IMR-90 (cell line): ENCODE data around the gene CADM3. TPM values are rescaled to one million over a fixed set of nuclear protein-coding genes. Genes with fewer than 3 reads are reported as not detected.
A peak's percentile ranks its signal among the peaks of the same experiment; 100 is the strongest.

Source experiments
- ATAC-seq: fragments of 200-7000 bp; cut with Tn5 transposase; 2 replicates; pipeline ENCODE4 v1.9.1; 2020; ENCODE audit warnings: low read depth, mild to moderate bottlenecking, moderate library complexity
- BruUV-seq: library from RNA; stranded (reverse); fragments of 400-500 nt; replicated peaks from 2 replicates; lab custom pipeline; 2021; lab: Mats Ljungman, UMichigan
- CTCF ChIA-PET: fragments of 300-600 bp; formaldehyde crosslinking; extraction: SDS; loops from one replicate; lab custom pipeline; 2021; ENCODE audit warnings: antibody characterized with exemption; lab: Yijun Ruan, JAX
- POLR2A ChIA-PET: fragments of 300-600 bp; sonication (Branson Sonifier 250); formaldehyde crosslinking; loops from one replicate; lab custom pipeline; 2022; ENCODE audit warnings: antibody characterized with exemption; ENCODE audit not compliant: unreplicated experiment; lab: Charles Lee
- DNase-seq: peaks from one replicate; pipeline ENCODE4 v3.0.0; 2013
- H2AFZ ChIP-seq: replicated peaks from 2 replicates; pipeline ENCODE3; 2013; ENCODE audit warnings: low read length, mild to moderate bottlenecking; ENCODE audit not compliant: poor library complexity
- H2AK5ac ChIP-seq: 2 replicates; pipeline ENCODE4 v1.6.1; 2013; ENCODE audit warnings: low read depth, low read length, inconsistent platforms
- H2AK9ac ChIP-seq: replicated peaks from 2 replicates; pipeline ENCODE3; 2013; ENCODE audit warnings: mild to moderate bottlenecking, low read depth, low read length, moderate library complexity; ENCODE audit not compliant: poor library complexity
- H2BK120ac ChIP-seq: 2 replicates; pipeline ENCODE4 v1.6.1; 2013; ENCODE audit warnings: low read depth, low read length, inconsistent platforms
- H2BK15ac ChIP-seq: 3 replicates; pipeline ENCODE4 v1.6.1; 2013; ENCODE audit warnings: low read depth, low read length, inconsistent platforms
- H2BK20ac ChIP-seq: 2 replicates; pipeline ENCODE4 v1.6.1; 2013; ENCODE audit warnings: low read depth, mild to moderate bottlenecking, inconsistent platforms, low read length, moderate library complexity
- H2BK5ac ChIP-seq: 2 replicates; pipeline ENCODE4 v1.6.1; 2013; ENCODE audit warnings: mild to moderate bottlenecking, low read depth, low read length, inconsistent platforms; ENCODE audit not compliant: poor library complexity, severe bottlenecking
- H3K14ac ChIP-seq: replicated peaks from 2 replicates; pipeline ENCODE4 v1.6.1; 2013; ENCODE audit warnings: low read depth, low read length, inconsistent platforms
- H3K18ac ChIP-seq: 2 replicates; pipeline ENCODE4 v1.6.1; 2013; ENCODE audit warnings: low read depth, low read length, control low read depth
- H3K23ac ChIP-seq: 2 replicates; pipeline ENCODE4 v1.6.1; 2013; ENCODE audit warnings: low read depth, low read length, inconsistent platforms
- H3K27ac ChIP-seq: 2 replicates; pipeline ENCODE4 v1.5.1; 2013; ENCODE audit warnings: mild to moderate bottlenecking, control low read depth, low read length; ENCODE audit not compliant: insufficient read depth
- H3K27me3 ChIP-seq: 2 replicates; pipeline ENCODE4 v1.6.1; 2013; ENCODE audit warnings: low read length; ENCODE audit not compliant: control insufficient read depth, insufficient read depth
- H3K36me3 ChIP-seq: 2 replicates; pipeline ENCODE4 v1.6.1; 2013; ENCODE audit warnings: low read length, mixed read lengths; ENCODE audit not compliant: control insufficient read depth, insufficient read depth
- H3K4ac ChIP-seq: 2 replicates; pipeline ENCODE4 v1.6.1; 2013; ENCODE audit warnings: low read depth, low read length, inconsistent platforms
- H3K4me1 ChIP-seq: 2 replicates; pipeline ENCODE4 v1.6.1; 2013; ENCODE audit warnings: low read length, mixed read lengths; ENCODE audit not compliant: control insufficient read depth, insufficient read depth
- H3K4me2 ChIP-seq: 2 replicates; pipeline ENCODE4 v1.6.1; 2013; ENCODE audit warnings: low read depth, mild to moderate bottlenecking, control low read depth, low read length, moderate library complexity
- H3K4me3 ChIP-seq: 2 replicates; pipeline ENCODE4 v1.5.1; 2013; ENCODE audit warnings: low read depth, mild to moderate bottlenecking, control low read depth, low read length, moderate library complexity; ENCODE audit not compliant: insufficient read depth
- H3K56ac ChIP-seq: 2 replicates; pipeline ENCODE4 v1.6.1; 2013; ENCODE audit warnings: low read length, inconsistent platforms; ENCODE audit not compliant: insufficient read depth; ENCODE audit errors: extremely low read depth
- H3K79me1 ChIP-seq, 2 experiments: 2 replicates each; pipeline ENCODE4 v1.6.1; 2013; ENCODE audit warnings: low read length in 2 of 2, inconsistent platforms in 1 of 2, low read depth in 1 of 2
- H3K9ac ChIP-seq: 2 replicates; pipeline ENCODE4 v1.6.1; 2013; ENCODE audit warnings: low read depth, low read length, control low read depth
- H3K9me1 ChIP-seq: 2 replicates; pipeline ENCODE4 v1.6.1; 2013; ENCODE audit warnings: low read length, inconsistent platforms; ENCODE audit not compliant: insufficient read depth
- H3K9me3 ChIP-seq: 2 replicates; pipeline ENCODE4 v1.6.1; 2013; ENCODE audit warnings: low read length; ENCODE audit not compliant: control insufficient read depth, insufficient read depth
- H4K20me1 ChIP-seq: 2 replicates; pipeline ENCODE4 v1.6.1; 2013; ENCODE audit warnings: low read length, inconsistent platforms; ENCODE audit not compliant: insufficient read depth
- H4K5ac ChIP-seq: 2 replicates; pipeline ENCODE4 v1.6.1; 2013; ENCODE audit warnings: mild to moderate bottlenecking, low read depth, low read length, control low read depth
- H4K8ac ChIP-seq, 2 experiments: 2 replicates each; pipeline ENCODE4 v1.6.1; 2013; ENCODE audit warnings: low read depth in 2 of 2, low read length in 2 of 2, control low read depth in 1 of 2, inconsistent platforms in 1 of 2
- H4K91ac ChIP-seq: 2 replicates; pipeline ENCODE4 v1.6.1; 2013; ENCODE audit warnings: low read depth, low read length, inconsistent platforms; ENCODE audit not compliant: insufficient read depth
- RFX5 ChIP-seq: IDR thresholded peaks from 2 replicates; pipeline ENCODE4 v1.8.0; 2012; ENCODE audit warnings: low read depth, mild to moderate bottlenecking, low read length, moderate library complexity
- USF2 ChIP-seq: fragments of 150-350 bp; IDR thresholded peaks from 2 replicates; pipeline ENCODE4 v1.6.1; 2017; ENCODE audit warnings: mild to moderate bottlenecking, antibody characterized with exemption, low read length, low read depth
- WGBS, 2 experiments: methylation state at CpG; one replicate each; pipeline versions ENCODE4 v1.1.5 to v1.1.7; 2013; ENCODE audit warnings: missing lambda C conversion rate in 2 of 2; ENCODE audit not compliant: insufficient read length in 1 of 2; ENCODE audit errors: extremely low coverage in 2 of 2; 5-methylcytosine and 5-hydroxymethylcytosine counted together
- dilution Hi-C: fragments of 300-500 bp; cut with HindIII; formaldehyde crosslinking; loops from one replicate; pipeline ENCODE4 v1.14.3; 2018; ENCODE audit warnings: low sequenced_read_pairs; ENCODE audit not compliant: unreplicated experiment
- in situ Hi-C: fragments of 300-500 bp; cut with MboI; formaldehyde crosslinking; loops from 3 replicates; pipeline ENCODE4 v1.14.3; 2019; ENCODE audit warnings: low sequenced_read_pairs, inconsistent platforms, mixed read lengths
- intact Hi-C: fragments of 100-400 bp; cut with micrococcal nuclease; formaldehyde crosslinking; loops from 2 replicates; pipeline ENCODE4 v1.10.0; 2022
- polyA plus RNA-seq, 3 experiments: library from polyadenylated mRNA; depleted of rRNA; stranded (reverse); fragments of >200 nt; gene quantifications; 2 replicates each; pipeline ENCODE4 v1.2.3, GENCODE V29; 2012; ENCODE audit warnings: low replicate concordance in 1 of 3
- total RNA-seq: library from RNA; depleted of rRNA; stranded (reverse); fragments of >200 nt; gene quantifications from 2 replicates; pipeline ENCODE4 v1.2.3, GENCODE V29; 2012

The CADM3 gene
- total and polyA plus RNA-seq, 2 of the 4 experiments (the other 2 are of a cell fraction): not detected

- no peaks in the 10 kb centered on the region for H4K20me1 ChIP-seq
- H2BK5ac ChIP-seq: no peak overlapping the region
- H3K4ac ChIP-seq: no peak overlapping the region
- in situ Hi-C loops: no loop called here
- H4K5ac ChIP-seq: no peak overlapping the region
- ChIA-PET POLR2A (no interaction called here), CTCF (no interaction called here)
- H3K4me1 ChIP-seq: no peaks in the 10 kb centered on the region
- peak; percentile 72; the same call in 1 of the 2 replicates for ATAC-seq
- no peak overlapping the region for H3K56ac ChIP-seq
- H3K4me2 ChIP-seq: no peak overlapping the region
- no peak overlapping the region for H2AFZ ChIP-seq
- no peak overlapping the region for H4K91ac ChIP-seq
- no peak overlapping the region for H3K18ac ChIP-seq
- no peaks in the 10 kb centered on the region for H3K36me3 ChIP-seq
- no TSS peak for BruUV-seq
- H3K9me1 ChIP-seq: no peaks in the 10 kb centered on the region
- no peaks in the 10 kb centered on the region for H3K79me1 ChIP-seq
- no peaks in the 10 kb centered on the region for H3K9me3 ChIP-seq
- no peak overlapping the region for H2BK120ac ChIP-seq
- H2BK20ac ChIP-seq: no peak overlapping the region
- dilution Hi-C loops: no loop called here
- peak; percentile 22 for DNase-seq
- intact Hi-C loops: no loop called here
- H3K9ac ChIP-seq: no peak overlapping the region
- WGBS, 2 experiments: 0% methylated on average over 10 of the region's 24 CpGs; no CpG with 5 or more reads in 1 of the 2 experiments
- H2BK15ac ChIP-seq: no peak overlapping the region
- H3K27me3 ChIP-seq: peaks cover 7% of the 10 kb centered on the region
- no peak overlapping the region for H2AK9ac ChIP-seq
- TF ChIP-seq USF2 (no peak), RFX5 (peak; percentile 96)
- no peak overlapping the region for H3K23ac ChIP-seq
- H3K27ac ChIP-seq: no peak overlapping the region
- H3K14ac ChIP-seq: no peak overlapping the region
- H2AK5ac ChIP-seq: no peak overlapping the region
- H4K8ac ChIP-seq: no peak overlapping the region
- H3K4me3 ChIP-seq: no peak overlapping the region
Measured at GRCh38 chr1:159188375-159188788, 17.0 kb downstream of the CADM3 start.
